ENCODE results near the gene ARHGDIB. TPM values are rescaled to one million over a fixed set of nuclear protein-coding genes. Genes with fewer than 3 reads are reported as not detected.

The ARHGDIB gene
- total RNA-seq, 1 experiment from 2014 or later, result 347 TPM

GRCh38 chr12:14956905-14957304 lies 4.5 kb downstream of the ARHGDIB start:
- DNase-seq (ENCODE audit: low read depth), result no peak

- DNase-seq (ENCODE audit: low read depth), result no peak
Measured at GRCh38 chr12:14956024-14956891, 5.1 kb downstream of the ARHGDIB start.

GRCh38 chr12:14954269-14954668 lies 7.1 kb downstream of the ARHGDIB start:
- no peak for DNase-seq (ENCODE audit: low read depth)

GRCh38 chr12:14953752-14954151 lies 7.6 kb downstream of the ARHGDIB start:
- DNase-seq (ENCODE audit: low read depth), result no peak

GRCh38 chr12:14952299-14952921 lies 9.0 kb downstream of the ARHGDIB start:
- DNase-seq (ENCODE audit: low read depth), result peak; percentile 87

- no peak for DNase-seq (ENCODE audit: low read depth)
Measured at GRCh38 chr12:14951851-14952250, 9.6 kb downstream of the ARHGDIB start.

- DNase-seq (ENCODE audit: low read depth), result peak; percentile 15
Measured at GRCh38 chr12:14950982-14951746, 10.2 kb downstream of the ARHGDIB start.

- no peak for DNase-seq (ENCODE audit: low read depth)
Measured at GRCh38 chr12:14950421-14950820, 11.0 kb downstream of the ARHGDIB start.

- DNase-seq (ENCODE audit: low read depth), result no peak
Measured at GRCh38 chr12:14949631-14950030, 11.8 kb downstream of the ARHGDIB start.

GRCh38 chr12:14948672-14949071 lies 12.7 kb downstream of the ARHGDIB start:
- peak; percentile 63 for DNase-seq (ENCODE audit: low read depth)

GRCh38 chr12:14946861-14947260 lies 14.5 kb downstream of the ARHGDIB start:
- DNase-seq (ENCODE audit: low read depth), result no peak

- DNase-seq (ENCODE audit: low read depth), result no peak
Measured at GRCh38 chr12:14946162-14946561, 15.2 kb downstream of the ARHGDIB start.

- DNase-seq (ENCODE audit: low read depth), result no peak
Measured at GRCh38 chr12:14942196-14942931, 19.0 kb downstream of the ARHGDIB start.

GRCh38 chr12:14941369-14941768 lies 20.0 kb downstream of the ARHGDIB start:
- DNase-seq (ENCODE audit: low read depth), result no peak

- no peak for DNase-seq (ENCODE audit: low read depth)
Measured at GRCh38 chr12:14938301-14938700, 23.1 kb downstream of the ARHGDIB start, which contains the start of gene ERP27. TSS of gene ERP27 (minus strand) at chr12:14938537. CDS start at chr12:14938508, 29 bp downstream.

- DNase-seq (ENCODE audit: low read depth), result no peak
Measured at GRCh38 chr12:14937689-14938088, 23.7 kb downstream of the ARHGDIB start.

- DNase-seq (ENCODE audit: low read depth), result no peak
Measured at GRCh38 chr12:14937014-14937413, 24.4 kb downstream of the ARHGDIB start.

- peak; percentile 23 for DNase-seq (ENCODE audit: low read depth)
Measured at GRCh38 chr12:14936224-14936861, 25.1 kb downstream of the ARHGDIB start.

GRCh38 chr12:14935031-14935430 lies 26.4 kb downstream of the ARHGDIB start:
- DNase-seq (ENCODE audit: low read depth), result no peak

- DNase-seq (ENCODE audit: low read depth), result no peak
Measured at GRCh38 chr12:14934511-14934910, 26.9 kb downstream of the ARHGDIB start.

Data from Daoy (cell line).